ENCODE measurements around the gene OR2A5.

DNA sequence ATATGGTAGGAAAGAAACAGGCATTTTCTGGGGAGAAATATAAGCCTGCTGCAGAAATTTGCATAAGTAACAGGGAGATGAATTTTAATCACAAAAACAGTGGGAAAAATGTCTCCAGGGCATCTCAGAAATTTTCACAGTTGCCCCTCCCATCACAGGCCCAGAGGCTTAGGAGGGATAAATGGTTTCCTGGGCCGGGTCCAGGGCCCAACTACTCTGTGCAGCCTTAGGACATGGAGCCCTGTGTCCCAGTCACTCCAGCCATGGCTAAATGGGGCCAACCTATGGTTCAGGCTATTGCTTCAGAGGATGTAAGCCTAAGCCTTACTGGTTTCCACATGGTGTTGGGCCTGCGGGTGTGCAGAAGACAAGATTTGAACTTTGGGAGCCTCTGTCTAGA lies 39.4 kb upstream of the OR2A5 start:
- TF ChIP-seq, protein P1, sequence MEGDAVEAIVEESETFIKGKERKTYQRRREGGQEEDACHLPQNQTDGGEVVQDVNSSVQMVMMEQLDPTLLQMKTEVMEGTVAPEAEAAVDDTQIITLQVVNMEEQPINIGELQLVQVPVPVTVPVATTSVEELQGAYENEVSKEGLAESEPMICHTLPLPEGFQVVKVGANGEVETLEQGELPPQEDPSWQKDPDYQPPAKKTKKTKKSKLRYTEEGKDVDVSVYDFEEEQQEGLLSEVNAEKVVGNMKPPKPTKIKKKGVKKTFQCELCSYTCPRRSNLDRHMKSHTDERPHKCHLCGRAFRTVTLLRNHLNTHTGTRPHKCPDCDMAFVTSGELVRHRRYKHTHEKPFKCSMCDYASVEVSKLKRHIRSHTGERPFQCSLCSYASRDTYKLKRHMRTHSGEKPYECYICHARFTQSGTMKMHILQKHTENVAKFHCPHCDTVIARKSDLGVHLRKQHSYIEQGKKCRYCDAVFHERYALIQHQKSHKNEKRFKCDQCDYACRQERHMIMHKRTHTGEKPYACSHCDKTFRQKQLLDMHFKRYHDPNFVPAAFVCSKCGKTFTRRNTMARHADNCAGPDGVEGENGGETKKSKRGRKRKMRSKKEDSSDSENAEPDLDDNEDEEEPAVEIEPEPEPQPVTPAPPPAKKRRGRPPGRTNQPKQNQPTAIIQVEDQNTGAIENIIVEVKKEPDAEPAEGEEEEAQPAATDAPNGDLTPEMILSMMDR (IDR thresholded peaks at IDR 0.05 in 2 of 3, conservative IDR thresholded peaks at IDR 0.05 in 1 of 3; ENCODE audit: insufficient read depth in 2 of 3, low read depth in 1 of 3, low read length in 3 of 3): no peak
- no peak for TF ChIP-seq MYC (IDR thresholded peaks at IDR 0.05; ENCODE audit: low read depth, low read length)
- no peak for TF ChIP-seq MYC (CRISPR knock-in tag; IDR thresholded peaks at IDR 0.05; ENCODE audit: borderline replicate concordance, low read depth)
- TF ChIP-seq ZNF274 (IDR thresholded peaks at IDR 0.05; ENCODE audit: borderline replicate concordance, low read depth, low read length): no peak
- no peak for TF ChIP-seq RBBP5 (IDR thresholded peaks at IDR 0.05; ENCODE audit: borderline replicate concordance, insufficient read depth, low read length, poor library complexity, severe bottlenecking)
- TF ChIP-seq STAG1 (CRISPR knock-in tag; IDR thresholded peaks at IDR 0.05; ENCODE audit: borderline replicate concordance): no peak
- no peak for TF ChIP-seq POU5F1 (IDR thresholded peaks at IDR 0.05; ENCODE audit: borderline replicate concordance, low read depth, low read length, partially characterized antibody)
- TF ChIP-seq JUN (IDR thresholded peaks at IDR 0.05; ENCODE audit: borderline replicate concordance, low read depth, low read length): no peak
- TF ChIP-seq JUN (CRISPR knock-in tag; IDR thresholded peaks at IDR 0.05; ENCODE audit: borderline replicate concordance): no peak
- TF ChIP-seq ASH1L (IDR thresholded peaks at IDR 0.05; ENCODE audit: borderline replicate concordance, low read depth, partially characterized antibody): no peak

All from K562 (cell line).